HUDEP-2 (cell line): ENCODE measurements around the gene NME7.

Experiments used
- DNase-seq, 76 experiments: peaks; one replicate each; lab custom pipeline; 2025; ENCODE audit not compliant: unreplicated experiment in 76 of 76; lab: John Stamatoyannopoulos, UW

The NME7 gene

GRCh38 chr1:169111472-169111871 lies 256.1 kb downstream of the NME7 start:
- no peak for DNase-seq

DNA sequence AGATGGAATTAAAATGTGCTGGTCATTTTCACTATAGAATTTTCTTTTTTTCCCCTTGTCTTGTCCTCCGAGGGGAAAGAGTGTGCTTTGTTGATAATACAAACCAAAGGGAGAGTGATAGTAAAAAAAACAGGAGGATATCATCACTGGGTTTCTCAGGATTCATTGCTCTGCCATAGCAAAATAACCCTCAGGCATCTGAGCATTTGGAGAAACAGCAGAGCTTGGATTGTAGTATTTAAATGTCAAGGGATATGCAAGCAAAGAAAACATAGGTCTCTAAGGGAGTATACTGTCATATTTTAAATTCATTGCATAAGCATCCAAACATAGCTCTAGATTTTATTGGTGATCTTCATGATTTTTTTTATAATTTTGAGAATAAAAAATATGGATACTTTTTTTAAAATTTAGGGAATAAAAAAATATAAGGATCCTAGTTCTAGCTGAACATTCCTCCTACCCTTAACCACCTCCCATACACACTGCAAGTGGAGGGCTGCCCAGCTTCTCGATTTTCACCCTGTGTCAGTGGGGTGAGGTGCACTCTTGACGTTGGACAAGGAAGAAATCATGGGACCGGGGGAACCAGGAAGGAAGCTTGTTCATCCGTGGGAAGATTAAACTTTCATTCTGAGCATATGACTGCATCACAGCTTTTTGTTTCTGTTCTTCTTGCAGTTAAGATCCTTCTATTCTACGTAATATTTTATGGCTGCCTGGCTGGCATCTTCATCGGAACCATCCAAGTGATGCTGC lies 256.7 kb downstream of the NME7 start:
- no peak for DNase-seq

GRCh38 chr1:169110236-169110635 lies 257.4 kb downstream of the NME7 start:
- no peak for DNase-seq

GRCh38 chr1:169109561-169110134 lies 257.9 kb downstream of the NME7 start:
- DNase-seq = no peak

DNA sequence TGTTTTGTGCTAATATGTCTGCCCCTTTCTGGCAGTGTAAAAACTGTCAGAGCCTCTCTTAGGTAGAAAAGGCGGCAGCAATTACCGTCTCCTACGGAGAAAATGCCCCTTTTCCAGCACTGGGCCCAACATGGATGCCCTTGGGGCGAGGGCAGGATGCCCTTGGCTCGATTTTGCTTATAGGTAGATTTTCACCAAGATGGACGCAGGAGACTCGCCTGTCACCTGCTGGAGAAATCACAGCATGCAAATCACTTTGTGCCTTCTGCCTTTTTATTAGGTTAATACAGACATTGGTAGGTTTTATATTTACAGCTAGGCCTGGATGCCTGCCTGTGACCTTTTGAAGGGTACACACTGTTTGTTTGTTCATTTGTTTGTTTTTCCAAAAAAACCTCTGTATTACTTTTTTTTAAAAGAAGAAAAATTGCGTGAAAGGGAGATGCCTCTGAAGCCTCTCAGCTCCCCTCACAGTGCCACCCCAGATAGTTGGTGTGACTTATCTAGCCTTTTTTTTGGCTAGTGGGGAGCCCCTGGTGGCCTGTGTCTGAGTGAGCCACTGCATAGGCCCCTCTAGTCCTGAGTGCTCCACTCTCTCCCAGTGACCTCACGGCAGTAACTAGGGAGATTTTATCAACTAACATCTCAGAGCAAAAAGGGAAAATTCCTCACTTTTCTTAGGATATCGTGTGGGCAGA lies 258.6 kb downstream of the NME7 start:
- peak in 2 of 76 experiments; percentile 6 for DNase-seq

- DNase-seq = no peak
Observed at GRCh38 chr1:169108223-169108622, 259.4 kb downstream of the NME7 start.

DNA sequence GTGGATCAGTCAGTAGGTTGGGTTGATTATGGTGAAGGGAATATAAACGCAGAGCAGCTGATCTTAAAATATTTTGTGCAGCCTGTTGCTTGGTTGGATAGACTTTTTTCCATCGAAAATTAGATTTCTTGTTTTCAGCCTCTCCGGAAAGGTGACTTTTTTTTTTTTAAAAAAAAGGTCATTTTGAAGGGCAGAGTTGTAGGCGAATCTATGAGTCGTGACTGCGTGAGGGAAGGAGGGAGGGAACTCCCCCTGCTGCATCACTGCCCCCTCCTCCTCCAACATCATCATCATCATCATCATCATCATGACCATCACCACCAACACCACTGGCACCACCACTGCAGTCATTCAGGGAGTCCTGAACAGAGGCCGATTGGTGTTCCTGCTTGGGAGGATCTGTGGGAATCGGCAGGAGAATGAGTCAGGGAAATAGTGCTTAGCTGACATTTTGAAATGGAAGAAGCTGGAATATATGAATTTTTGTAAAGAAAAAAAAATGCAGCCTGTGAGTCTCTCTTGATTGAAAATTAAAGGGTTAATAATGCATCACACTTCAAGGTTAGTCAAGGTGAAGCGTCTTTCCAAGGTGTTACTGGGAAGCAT lies 259.9 kb downstream of the NME7 start:
- no peak for DNase-seq

DNA sequence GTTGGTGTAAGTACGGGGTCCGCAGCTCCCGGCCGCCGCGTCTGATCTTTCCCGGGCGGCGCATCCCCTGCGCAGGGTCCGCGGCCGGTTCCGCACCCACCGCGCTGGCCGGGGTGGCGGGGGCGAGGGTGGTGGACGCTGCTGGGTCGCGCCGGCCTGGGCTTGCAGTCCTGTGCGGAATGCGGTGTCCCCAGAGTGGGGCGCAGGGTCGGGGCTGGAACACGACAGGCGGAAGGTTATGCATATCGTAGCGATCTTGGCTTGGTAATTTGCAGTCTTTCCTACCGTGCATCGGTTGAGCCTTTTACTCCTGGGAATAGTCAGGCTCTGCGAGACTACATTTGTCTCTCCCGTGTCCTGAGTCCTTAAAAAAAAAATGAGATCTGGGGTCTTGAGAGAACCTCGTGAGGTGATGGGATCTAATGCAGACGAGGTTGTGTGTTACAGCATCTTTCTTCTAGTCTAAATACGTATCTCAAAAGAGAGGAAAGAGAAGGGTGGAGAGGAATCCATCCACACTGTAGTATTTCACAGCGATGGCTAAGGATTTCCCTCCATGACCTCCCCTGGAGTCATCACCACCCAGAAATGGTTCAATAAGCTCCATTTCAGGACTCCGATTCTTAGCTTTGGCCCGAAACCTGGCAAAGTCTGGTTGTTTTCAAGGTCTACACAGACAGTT lies 260.5 kb downstream of the NME7 start:
- peak in 1 of 76 experiments; percentile 3 for DNase-seq

DNA sequence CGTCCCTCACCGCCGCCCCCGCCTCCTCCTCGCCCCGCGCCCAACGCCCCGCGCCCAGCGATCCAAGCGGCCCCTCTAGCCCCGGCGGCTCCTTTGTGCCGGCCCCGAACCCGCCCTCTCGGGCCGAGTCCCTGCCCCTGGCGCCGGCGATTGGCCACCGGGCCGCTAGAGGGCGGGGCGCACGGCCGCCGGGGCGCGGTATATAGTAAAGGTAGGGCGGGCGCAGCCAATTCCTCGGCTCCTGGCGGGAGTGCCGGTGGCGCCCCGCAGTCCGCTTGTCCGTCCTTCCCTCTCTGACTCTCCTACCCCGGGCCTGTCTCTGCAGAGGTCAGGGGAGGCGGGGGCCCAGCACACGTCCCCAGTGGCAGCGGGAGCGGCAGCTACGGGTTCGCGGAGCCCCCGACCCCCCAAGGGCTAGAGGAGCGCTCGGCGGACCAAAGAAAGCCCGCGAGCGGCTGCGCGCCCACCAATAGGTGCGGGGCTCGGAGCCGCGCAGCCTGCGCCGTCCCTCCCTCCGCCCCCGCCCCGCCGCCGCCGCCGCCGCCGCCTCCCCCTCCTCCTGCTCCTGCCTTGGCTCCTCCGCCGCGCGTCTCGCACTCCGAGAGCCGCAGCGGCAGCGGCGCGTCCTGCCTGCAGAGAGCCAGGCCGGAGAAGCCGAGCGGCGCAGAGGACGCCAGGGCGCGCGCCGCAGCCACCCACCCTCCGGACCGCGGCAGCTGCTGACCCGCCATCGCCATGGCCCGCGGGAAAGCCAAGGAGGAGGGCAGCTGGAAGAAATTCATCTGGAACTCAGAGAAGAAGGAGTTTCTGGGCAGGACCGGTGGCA lies 261.3 kb downstream of the NME7 start, which contains the start of gene ATP1B1:
ATP1B1 (plus strand) TSS at position 596 of the 826 bp plus-strand sequence; CDS start at position 736, 140 bp downstream.
- DNase-seq = peak in 63 of 76 experiments; percentile 4 to 79 (median 48)

DNA sequence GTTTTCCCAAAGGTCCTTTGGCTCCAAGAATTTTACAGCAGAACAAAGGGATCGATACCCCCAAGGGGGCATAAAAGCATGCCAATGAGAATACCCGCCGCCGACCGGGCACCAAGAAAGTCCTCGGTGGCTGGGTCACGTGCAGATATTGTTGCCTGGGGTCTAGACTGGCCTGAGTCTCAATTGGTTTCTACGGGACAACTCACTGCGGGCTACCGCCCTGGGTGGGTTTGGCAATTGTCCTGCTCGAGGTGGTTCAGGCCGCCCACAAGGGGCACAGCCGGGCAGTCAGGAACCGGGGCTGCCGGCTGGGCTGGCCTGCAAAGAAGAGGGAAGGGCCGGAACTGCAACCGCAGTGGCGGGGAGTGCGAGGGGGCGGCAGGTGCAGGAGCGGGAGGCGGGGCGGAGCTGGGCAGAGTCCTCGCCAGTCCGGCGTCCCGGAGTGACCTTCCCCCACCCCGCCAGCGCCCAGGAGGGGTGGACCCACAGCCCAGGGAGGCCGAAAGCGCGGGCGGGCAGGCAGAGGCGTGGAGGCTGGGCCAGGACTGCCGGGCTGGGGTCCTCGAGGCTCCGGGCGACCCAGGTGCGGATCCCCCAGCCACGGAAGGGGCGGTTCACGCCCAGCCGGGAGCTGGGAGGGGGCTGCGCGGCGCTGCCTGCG lies 262.0 kb downstream of the NME7 start:
- DNase-seq = peak in 19 of 76 experiments; percentile 8 to 53 (median 19)

- no peak for DNase-seq
Observed at GRCh38 chr1:169105087-169105433, 262.5 kb downstream of the NME7 start.

DNA sequence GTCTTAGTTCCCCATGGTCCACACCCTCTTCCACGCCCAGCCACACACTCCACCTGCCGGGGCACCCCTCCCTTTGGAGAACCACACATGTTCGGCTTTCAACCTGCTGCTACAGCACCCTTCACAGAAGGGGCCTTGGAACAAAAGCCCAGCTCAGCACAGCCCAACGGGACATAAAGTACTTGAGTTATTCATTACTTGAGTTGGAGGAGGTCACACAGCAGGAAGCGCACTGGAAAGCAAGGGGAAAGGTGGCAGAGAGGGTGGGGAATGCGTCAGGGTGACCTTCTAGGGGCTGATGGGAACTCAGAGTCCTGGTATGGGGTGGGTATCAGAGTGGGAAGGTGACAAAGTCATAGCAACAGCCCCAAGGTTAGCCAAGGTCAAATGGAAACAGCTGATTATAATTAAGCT lies 264.1 kb downstream of the NME7 start:
- DNase-seq = no peak

DNA sequence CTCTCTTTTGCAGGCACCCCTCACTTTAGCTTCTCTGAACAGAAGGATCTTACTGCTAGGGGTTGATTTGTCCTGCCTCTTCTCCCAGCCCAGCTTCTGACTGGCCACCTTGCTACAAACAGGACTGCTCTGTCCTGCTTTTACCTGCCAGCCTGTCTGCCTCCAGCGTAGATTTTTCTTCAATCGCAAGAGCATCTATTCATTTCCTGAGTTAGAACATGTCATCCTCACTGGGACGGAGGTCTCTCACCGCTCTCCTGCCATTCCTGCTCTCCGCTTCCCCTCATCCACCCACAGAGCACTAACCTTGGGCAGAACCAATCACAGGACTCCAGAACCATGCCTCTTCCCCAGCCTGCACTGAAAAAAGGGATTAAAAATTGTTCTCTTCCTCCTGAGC lies 264.6 kb downstream of the NME7 start:
- no peak for DNase-seq

GRCh38 chr1:169102567-169102966 lies 265.0 kb downstream of the NME7 start:
- DNase-seq = no peak

DNA sequence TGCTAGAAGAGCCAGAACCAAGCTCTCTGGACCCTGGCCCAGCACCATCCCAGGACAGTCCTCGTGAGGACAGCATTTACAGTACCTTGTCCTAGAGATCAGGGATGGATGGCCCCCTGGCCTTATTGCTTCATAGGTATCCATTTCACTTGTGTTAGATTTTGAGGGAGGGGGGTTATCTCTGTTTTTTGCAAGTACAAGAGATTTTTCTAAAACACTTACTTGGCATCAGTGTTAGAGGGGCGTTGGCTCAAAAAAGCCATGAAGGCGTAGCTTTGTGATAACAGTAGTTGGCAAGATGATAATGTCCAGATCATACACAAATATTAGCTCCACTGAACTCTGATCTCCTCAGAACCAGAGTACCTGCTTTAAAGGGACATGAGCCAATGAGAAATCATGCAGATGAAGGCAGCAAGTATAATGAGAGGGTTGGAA lies 266.9 kb downstream of the NME7 start:
- DNase-seq = peak in 5 of 76 experiments; percentile 6 to 18 (median 10)

GRCh38 chr1:169100208-169100607 lies 267.4 kb downstream of the NME7 start:
- DNase-seq = no peak

DNA sequence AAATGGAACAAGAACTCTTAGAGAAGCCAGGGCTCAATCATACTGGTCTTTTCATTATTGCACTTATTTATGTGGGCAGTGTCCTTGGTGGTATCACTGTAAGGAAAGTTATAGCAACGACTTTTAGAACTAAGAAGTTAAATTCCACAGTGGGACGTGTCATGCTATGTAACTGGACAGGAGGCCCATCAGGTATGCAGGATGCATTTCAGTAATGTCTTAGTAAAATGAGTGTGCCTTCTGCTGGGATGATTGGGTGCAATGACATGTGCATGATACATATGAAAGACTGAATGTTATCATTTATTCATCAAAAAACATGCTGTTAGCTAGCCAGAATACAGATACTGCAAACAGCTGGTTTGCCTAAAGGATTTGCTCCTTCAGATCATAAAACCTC lies 268.0 kb downstream of the NME7 start:
- no peak for DNase-seq

DNA sequence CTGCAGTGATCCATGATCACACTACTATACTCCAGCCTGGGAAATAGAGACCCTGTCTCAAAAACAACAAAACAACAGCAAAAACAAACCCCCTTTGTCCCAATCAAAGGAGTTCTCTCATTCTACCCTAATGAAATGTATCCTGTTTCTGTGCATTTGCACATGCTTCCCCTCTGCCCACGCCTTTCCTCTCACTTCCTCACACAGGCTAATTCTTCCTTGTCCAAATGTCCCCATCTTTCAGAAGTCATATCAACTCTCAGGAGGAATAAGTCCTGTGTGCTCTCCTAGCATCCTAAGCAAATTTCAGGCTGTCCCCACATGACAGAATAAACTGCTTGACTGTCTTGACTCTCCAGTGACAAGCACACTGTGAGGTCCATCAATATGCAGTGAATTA lies 269.2 kb downstream of the NME7 start:
- DNase-seq = no peak

- no peak for DNase-seq
Observed at GRCh38 chr1:169094897-169095569, 272.6 kb downstream of the NME7 start.
